B cell (primary cell): ENCODE results near the gene CHD6.

Experiments used
- EZH2 ChIP-seq: IDR thresholded peaks from 2 replicates; pipeline ENCODE4 v1.6.1; 2012; ENCODE audit warnings: borderline replicate concordance, low read depth, mild to moderate bottlenecking, moderate library complexity, low read length; ENCODE audit not compliant: insufficient read depth, poor library complexity, severe bottlenecking
- TF ChIP-seq, protein P1 (sequence below): fragments of 200-600 bp; IDR thresholded peaks from one replicate; pipeline ENCODE4 v1.8.0; 2022; ENCODE audit warnings: antibody characterized with exemption, mild to moderate bottlenecking

DNA sequence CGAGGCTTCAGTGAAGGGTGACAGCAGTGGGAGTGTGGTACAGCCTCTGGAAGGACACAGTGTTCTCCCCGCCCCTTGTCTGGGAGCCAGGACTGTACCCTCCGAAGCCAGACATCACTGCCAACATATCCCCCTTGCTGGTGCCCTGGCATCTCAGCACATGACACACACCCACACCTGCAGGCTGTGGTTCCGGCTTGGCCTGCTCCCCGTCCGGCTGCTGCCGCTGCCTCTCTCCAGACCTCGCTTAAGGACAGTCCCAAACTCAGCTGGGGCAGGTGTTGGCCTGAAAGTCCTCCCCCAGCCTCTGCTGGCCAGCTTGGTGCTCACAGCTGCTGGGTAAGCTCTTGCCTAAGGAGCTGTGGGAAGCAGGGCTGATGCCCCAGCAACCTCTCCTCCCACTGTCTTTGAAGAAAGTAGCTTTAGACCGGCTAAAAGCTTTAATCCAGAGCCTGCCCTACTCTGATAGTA is 258.6 kb downstream of the CHD6 start:
- TF ChIP-seq, protein P1, sequence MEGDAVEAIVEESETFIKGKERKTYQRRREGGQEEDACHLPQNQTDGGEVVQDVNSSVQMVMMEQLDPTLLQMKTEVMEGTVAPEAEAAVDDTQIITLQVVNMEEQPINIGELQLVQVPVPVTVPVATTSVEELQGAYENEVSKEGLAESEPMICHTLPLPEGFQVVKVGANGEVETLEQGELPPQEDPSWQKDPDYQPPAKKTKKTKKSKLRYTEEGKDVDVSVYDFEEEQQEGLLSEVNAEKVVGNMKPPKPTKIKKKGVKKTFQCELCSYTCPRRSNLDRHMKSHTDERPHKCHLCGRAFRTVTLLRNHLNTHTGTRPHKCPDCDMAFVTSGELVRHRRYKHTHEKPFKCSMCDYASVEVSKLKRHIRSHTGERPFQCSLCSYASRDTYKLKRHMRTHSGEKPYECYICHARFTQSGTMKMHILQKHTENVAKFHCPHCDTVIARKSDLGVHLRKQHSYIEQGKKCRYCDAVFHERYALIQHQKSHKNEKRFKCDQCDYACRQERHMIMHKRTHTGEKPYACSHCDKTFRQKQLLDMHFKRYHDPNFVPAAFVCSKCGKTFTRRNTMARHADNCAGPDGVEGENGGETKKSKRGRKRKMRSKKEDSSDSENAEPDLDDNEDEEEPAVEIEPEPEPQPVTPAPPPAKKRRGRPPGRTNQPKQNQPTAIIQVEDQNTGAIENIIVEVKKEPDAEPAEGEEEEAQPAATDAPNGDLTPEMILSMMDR = no peak
- no peak for TF ChIP-seq EZH2
